Esophagus mucosa (tissue), 1 donor: ENCODE data around the gene RMRP. TPM values are rescaled to one million over a fixed set of nuclear protein-coding genes. Genes with fewer than 3 reads are reported as not detected.

Experiments
- ATAC-seq: fragments of 200-7000 bp; cut with Tn5 transposase; one replicate; pipeline ENCODE4 v1.9.1; 2020
- total RNA-seq: library from RNA; stranded (reverse); gene quantifications from one replicate; pipeline ENCODE4 v1.2.4, GENCODE V29; 2023
- donor health status: DM: yes; HTN: yes; CAD: no.

Gene RMRP
- total RNA-seq, 1 donor from 2014 or later = 5,550 TPM

DNA sequence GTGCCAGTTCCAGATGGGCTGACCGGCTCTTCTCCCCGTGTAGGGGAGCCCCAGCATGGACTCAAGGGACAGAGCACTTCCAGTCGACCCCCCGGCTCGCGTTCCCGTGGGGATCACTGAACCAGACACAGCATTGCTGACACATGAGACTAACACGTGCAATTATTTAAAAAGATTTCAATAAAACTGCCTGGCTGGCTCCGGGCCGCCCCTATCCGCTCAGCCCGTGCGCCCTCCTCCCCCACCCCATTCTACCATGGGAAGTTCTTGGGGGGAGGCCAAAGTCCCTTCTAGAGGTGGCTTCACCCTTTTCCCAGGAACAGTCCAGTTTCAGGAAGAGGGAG is 48.0 kb downstream of the RMRP start:
- ATAC-seq = no peak

- no peak for ATAC-seq
These were observed 48.6 kb downstream of the RMRP start for GRCh38 chr9:35609001-35609819.

DNA sequence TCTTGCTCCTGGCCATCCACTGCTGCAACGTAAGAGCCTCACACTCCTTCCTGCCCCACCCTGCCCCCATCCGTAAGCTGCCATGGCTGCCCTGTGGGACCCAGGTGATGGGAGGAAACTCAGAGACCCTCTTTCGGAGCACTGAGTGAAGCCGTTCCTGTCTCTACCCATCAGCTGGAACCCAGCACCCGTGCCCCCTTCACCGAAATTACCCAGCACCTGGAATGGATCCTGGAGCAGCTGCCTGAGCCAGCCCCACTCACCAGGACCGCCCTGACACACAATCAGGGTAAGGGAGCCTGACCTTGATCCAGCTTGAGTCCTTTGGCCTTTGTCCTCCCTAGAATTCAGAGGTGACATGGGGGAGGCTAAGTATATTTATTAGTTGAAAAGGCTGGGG is 49.6 kb downstream of the RMRP start:
- no peak for ATAC-seq

Other genes with a start within 250 kb of the RMRP start
- 4.7 TPM for gene RUSC2, start 167.9 kb downstream of the RMRP start, total RNA-seq
- 9.5 TPM for gene TESK1, start 52.8 kb downstream of the RMRP start, total RNA-seq
- gene CD72, start 39.6 kb downstream of the RMRP start, total RNA-seq = 0.52 TPM
- 0.44 TPM for gene SIT1, start 7.1 kb downstream of the RMRP start, total RNA-seq
- 7.9 TPM for gene CCDC107, start 273 bp upstream of the RMRP start, total RNA-seq
- 2.4 TPM for gene ARHGEF39, start 7.2 kb upstream of the RMRP start, total RNA-seq
- 1.6 TPM for gene CA9, start 15.9 kb upstream of the RMRP start, total RNA-seq
- 31.2 TPM for gene TPM2, start 31.9 kb upstream of the RMRP start, total RNA-seq
- gene TLN1, start 74.2 kb upstream of the RMRP start, total RNA-seq = 84.6 TPM
- gene CREB3, start 74.6 kb upstream of the RMRP start, total RNA-seq = 15.1 TPM
- gene GBA2, start 91.2 kb upstream of the RMRP start, total RNA-seq = 20.9 TPM
- gene RGP1, start 91.3 kb upstream of the RMRP start, total RNA-seq = 17.4 TPM
- gene MSMP, start 96.3 kb upstream of the RMRP start, total RNA-seq = not detected
- 1.3 TPM for gene NPR2, start 133.6 kb upstream of the RMRP start, total RNA-seq
- 0.20 TPM for gene SPAG8, start 154.2 kb upstream of the RMRP start, total RNA-seq
- gene HINT2, start 157.0 kb upstream of the RMRP start, total RNA-seq = 30.2 TPM
- gene FAM221B, start 170.7 kb upstream of the RMRP start, total RNA-seq = not detected
- 1.7 TPM for gene TMEM8B, start 171.2 kb upstream of the RMRP start, total RNA-seq
- not detected for gene OR13J1, start 212.4 kb upstream of the RMRP start, total RNA-seq
- gene HRCT1, start 248.2 kb upstream of the RMRP start, total RNA-seq = 1.2 TPM